DND-41 (cell line): ENCODE measurements around the gene RELN.

Source experiments
- EZH2 ChIP-seq: IDR thresholded peaks from 3 replicates; pipeline ENCODE4 v1.6.1; 2012; ENCODE audit warnings: borderline replicate concordance, low read depth, mild to moderate bottlenecking, moderate library complexity, low read length, inconsistent platforms; ENCODE audit not compliant: severe bottlenecking
- TF ChIP-seq, protein P1 (sequence below): IDR thresholded peaks from 2 replicates; pipeline ENCODE4 v1.5.1; 2012; ENCODE audit warnings: borderline replicate concordance, low read length, moderate library complexity, mild to moderate bottlenecking; ENCODE audit not compliant: poor library complexity, severe bottlenecking; ENCODE audit errors: extremely low read depth

- TF ChIP-seq, protein P1, sequence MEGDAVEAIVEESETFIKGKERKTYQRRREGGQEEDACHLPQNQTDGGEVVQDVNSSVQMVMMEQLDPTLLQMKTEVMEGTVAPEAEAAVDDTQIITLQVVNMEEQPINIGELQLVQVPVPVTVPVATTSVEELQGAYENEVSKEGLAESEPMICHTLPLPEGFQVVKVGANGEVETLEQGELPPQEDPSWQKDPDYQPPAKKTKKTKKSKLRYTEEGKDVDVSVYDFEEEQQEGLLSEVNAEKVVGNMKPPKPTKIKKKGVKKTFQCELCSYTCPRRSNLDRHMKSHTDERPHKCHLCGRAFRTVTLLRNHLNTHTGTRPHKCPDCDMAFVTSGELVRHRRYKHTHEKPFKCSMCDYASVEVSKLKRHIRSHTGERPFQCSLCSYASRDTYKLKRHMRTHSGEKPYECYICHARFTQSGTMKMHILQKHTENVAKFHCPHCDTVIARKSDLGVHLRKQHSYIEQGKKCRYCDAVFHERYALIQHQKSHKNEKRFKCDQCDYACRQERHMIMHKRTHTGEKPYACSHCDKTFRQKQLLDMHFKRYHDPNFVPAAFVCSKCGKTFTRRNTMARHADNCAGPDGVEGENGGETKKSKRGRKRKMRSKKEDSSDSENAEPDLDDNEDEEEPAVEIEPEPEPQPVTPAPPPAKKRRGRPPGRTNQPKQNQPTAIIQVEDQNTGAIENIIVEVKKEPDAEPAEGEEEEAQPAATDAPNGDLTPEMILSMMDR = no peak
- TF ChIP-seq EZH2 = no peak
Observed at GRCh38 chr7:104012835-104013234, 23.4 kb upstream of the RELN start.
